SH-SY5Y (cell line): ENCODE data around the gene LCTL.

Experiments
- GATA2 ChIP-seq: IDR thresholded peaks from 2 replicates; pipeline ENCODE4 v1.6.1; 2011; ENCODE audit warnings: mild to moderate bottlenecking, low read depth, low read length
- GATA3 ChIP-seq: IDR thresholded peaks from 2 replicates; pipeline ENCODE4 v1.6.1; 2011; ENCODE audit warnings: low read depth, mild to moderate bottlenecking, low read length, moderate library complexity

GRCh38 chr15:66608881-66609280, 43.1 kb upstream of the LCTL start:
- TF ChIP-seq GATA2 (no peak), GATA3 (no peak)
